Body of pancreas (tissue), 4 donors: Measurements from ENCODE around the gene SFXN5.

Source experiments
- CTCF ChIP-seq, 7 experiments: fragments of 450-650 bp in 4 of 7; fragments of 200-600 bp in 3 of 7; sonication (generic) in 3 of 7; IDR thresholded peaks; one replicate each; pipeline ENCODE4 v1.5.1; 2016 to 2019; ENCODE audit warnings: antibody characterized with exemption in 7 of 7
- POLR2A ChIP-seq, 3 donors: fragments of 450-650 bp; IDR thresholded peaks; one replicate each; pipeline ENCODE4 v1.6.1; 2016; ENCODE audit warnings: antibody characterized with exemption in 3 of 3, mild to moderate bottlenecking in 2 of 3

- TF ChIP-seq CTCF (IDR thresholded peaks at IDR 0.05) = no peak
- no peak for TF ChIP-seq POLR2A (IDR thresholded peaks at IDR 0.05)
These were observed 12.4 kb downstream of the SFXN5 start for GRCh38 chr2:73059106-73059505.
